Activated T-cell treated with anti-CD3 and anti-CD28 coated beads, Interleukin-2, amount 50 U/mL, for 48 hours (primary cell): ENCODE results near the gene SCAMP2.

Experiments
- DNase-seq, 2 experiments: peaks; one replicate each; pipeline ENCODE4 v3.0.0-alpha.2; 2020

SCAMP2 gene

GRCh38 chr15:74857671-74858368 lies 15.3 kb downstream of the SCAMP2 start:
- no peak for DNase-seq

GRCh38 chr15:74857082-74857655 lies 16.0 kb downstream of the SCAMP2 start:
- DNase-seq: no peak

DNA sequence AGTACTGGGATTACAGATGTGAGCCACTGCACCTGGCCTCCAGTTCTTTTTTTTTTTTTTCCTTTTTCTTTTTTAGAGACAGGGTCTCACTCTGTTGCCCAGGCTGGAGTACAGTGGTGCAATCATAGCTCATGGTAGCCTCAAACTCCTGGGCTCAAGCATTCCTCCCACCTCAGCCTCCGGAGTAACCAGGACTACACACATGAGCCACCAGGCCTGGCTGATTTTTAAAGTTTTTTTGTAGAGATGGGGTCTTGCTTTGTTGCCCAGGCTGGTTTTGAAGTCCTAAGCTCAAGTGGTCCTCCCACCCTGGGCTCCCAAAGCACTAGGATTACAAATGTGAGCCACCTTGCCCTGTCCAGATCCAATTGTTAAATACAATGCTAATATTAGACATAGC lies 16.6 kb downstream of the SCAMP2 start:
- DNase-seq: no peak

DNA sequence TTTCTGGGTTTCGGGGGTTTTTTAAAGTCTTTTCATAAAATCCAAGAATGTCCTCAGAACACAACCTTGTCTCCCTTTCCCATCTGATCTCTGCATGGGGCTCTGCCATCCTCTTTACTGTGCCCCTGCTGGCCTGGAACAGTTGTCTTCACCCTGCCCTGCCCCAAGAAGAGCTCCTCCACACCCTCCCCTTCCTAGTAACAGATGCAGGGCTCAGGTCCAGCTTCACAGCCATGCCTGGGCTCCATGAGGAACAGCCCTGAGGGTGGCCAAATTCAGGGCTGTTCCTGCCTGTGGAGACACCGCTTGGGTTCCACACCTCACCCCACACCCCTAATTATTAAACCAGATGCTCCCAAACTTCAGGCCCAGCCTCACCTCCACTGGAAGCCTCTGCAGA lies 17.3 kb downstream of the SCAMP2 start:
- no peak for DNase-seq

DNA sequence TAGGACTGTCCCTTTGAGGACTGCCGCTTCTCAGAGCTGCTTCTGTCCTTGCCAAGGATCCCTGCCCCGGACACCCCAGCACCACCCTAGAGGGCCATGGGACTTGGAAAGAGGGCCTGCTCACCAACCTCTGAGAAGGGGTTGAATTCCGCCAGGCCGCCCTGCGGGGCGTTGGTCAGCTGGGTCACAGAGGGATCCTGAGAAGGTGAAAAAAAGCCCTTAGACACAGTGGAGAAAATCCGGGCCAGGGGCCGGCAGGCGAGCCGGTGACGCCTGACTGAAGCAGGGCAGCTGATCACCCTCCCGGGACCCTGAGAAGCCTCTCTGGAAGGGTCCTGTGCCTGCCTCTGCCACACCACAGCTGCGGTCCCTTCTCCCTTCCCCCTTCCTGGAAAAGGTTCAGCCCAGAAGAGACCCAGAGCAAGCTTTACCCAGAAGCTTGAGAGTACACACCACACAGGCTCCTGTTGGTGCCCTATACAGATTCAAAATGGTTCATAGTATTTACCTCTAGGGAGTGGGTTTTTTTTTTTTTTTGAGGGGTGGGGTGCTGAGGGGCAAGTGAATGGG lies 18.6 kb downstream of the SCAMP2 start:
- no peak for DNase-seq

GRCh38 chr15:74851960-74852359 lies 21.2 kb downstream of the SCAMP2 start:
- DNase-seq: no peak

GRCh38 chr15:74850393-74850792 lies 22.8 kb downstream of the SCAMP2 start:
- DNase-seq: no peak

GRCh38 chr15:74847432-74847831 lies 25.7 kb downstream of the SCAMP2 start:
- no peak for DNase-seq

DNA sequence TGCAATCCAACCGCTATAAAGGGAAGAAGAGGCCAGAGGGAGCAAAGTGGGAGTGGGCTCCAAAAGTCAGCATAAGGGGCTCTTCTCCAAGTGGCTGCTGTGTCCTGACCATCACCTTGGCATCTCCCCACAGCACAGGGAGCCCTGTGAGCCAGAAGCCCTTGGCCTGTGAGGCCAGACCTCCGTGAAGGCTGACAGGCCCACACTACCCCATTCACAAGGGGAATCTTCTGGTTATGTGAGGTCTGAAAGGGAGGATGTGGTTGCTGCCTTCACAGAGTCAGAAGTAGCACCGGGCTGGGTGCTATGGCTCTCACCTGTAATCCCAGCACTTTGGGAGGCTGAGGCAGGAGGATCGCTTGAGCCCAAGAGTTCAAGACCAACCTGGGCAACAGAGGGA lies 27.6 kb downstream of the SCAMP2 start:
- DNase-seq: no peak

GRCh38 chr15:74845208-74845568 lies 28.0 kb downstream of the SCAMP2 start:
- DNase-seq: peak; percentile 74 to 77

- DNase-seq: peak in 1 of 2 experiments; percentile 32
Measured at GRCh38 chr15:74844319-74845207, 28.6 kb downstream of the SCAMP2 start.

DNA sequence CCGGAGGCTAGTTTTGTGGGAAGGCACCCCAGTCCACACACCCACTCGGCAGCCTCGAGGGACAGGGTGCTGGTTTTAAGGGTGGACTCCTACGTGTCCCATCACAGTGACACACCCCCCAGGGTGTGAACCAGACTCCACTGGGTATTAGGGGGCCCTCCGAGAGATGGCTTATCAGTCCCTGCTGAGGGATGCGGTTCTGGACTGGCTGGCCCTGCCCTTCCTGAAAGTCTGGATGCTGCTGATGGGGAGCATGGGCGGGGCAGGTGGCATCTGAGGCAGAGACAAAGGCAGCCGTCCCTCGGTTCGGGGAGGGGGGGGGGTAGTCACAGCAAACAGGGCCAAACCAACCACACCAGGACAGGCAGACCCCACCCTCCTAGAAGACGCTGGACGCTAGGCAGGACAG lies 29.3 kb downstream of the SCAMP2 start:
- peak; percentile 42 for DNase-seq

- DNase-seq: peak in 1 of 2 experiments; percentile 28
Measured at GRCh38 chr15:74843445-74843828, 29.7 kb downstream of the SCAMP2 start.

- peak; percentile 95 to 96 for DNase-seq
Measured at GRCh38 chr15:74842581-74843444, 30.4 kb downstream of the SCAMP2 start, which contains the start of gene ULK3. TSS of gene ULK3 (minus strand) at chr15:74843156. CDS start at chr15:74843105, 51 bp downstream.

DNA sequence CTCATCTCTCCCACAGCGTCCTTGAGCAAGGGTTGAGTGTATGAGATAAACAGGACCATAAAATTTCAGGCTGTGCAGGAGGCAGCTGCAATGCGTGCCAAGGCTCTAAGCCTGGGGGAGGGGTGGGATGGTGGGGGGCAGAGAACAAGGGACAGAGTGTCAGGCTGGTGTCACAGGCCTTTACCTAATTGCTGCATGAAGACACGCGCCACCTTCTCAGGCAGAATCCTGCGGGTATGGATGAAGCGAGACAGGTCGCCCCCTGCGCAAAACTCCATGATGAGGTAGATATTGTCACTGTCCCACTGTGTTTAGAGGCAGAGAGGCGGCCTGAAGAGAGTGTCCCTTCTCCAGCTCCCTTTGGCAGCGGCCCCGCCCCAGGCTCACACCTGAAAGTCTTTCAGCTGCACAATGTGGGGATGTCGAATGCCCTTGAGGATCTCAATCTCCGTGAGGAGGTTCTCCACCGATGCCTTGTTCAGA lies 31.2 kb downstream of the SCAMP2 start:
- DNase-seq: no peak

- no peak for DNase-seq
Measured at GRCh38 chr15:74840851-74841775, 32.1 kb downstream of the SCAMP2 start.

GRCh38 chr15:74839526-74840395 lies 33.4 kb downstream of the SCAMP2 start:
- DNase-seq: no peak

GRCh38 chr15:74838746-74839525 lies 34.2 kb downstream of the SCAMP2 start:
- DNase-seq: no peak

GRCh38 chr15:74838137-74838516 lies 35.0 kb downstream of the SCAMP2 start:
- no peak for DNase-seq
